ENCODE data around the gene DNMT1. TPM values are rescaled to one million over a fixed set of nuclear protein-coding genes. Genes with fewer than 3 reads are reported as not detected.

DNMT1 gene
- polyA plus RNA-seq, 3 donors: 99.0 to 106 (median 102) TPM

Other genes with a start within 250 kb of the DNMT1 start
- under 1 TPM; 0.46 to 0.68 (median 0.60) TPM for gene COL5A3, start 184.4 kb downstream of the DNMT1 start, polyA plus RNA-seq (ENCODE audit: insufficient read length in 3 of 3)
- not detected for gene RDH8, start 181.5 kb downstream of the DNMT1 start, polyA plus RNA-seq (ENCODE audit: insufficient read length in 3 of 3)
- gene SHFL, start 108.6 kb downstream of the DNMT1 start, polyA plus RNA-seq (ENCODE audit: insufficient read length in 3 of 3): 10 to 100 TPM; 19.9 to 21.5 (median 20.8) TPM
- gene ANGPTL6, start 92.3 kb downstream of the DNMT1 start, polyA plus RNA-seq (ENCODE audit: insufficient read length in 3 of 3): 1 to 10 TPM; 1.6 to 2.3 (median 2.0) TPM
- 10 to 100 TPM; 25.6 to 31.1 (median 25.8) TPM for gene PPAN, start 88.6 kb downstream of the DNMT1 start, polyA plus RNA-seq (ENCODE audit: insufficient read length in 3 of 3)
- 10 to 100 TPM in 2 of 3 donors, 1 to 10 TPM in 1; 8.9 to 11.6 (median 10.5) TPM for gene P2RY11, start 83.3 kb downstream of the DNMT1 start, polyA plus RNA-seq (ENCODE audit: insufficient read length in 3 of 3)
- 100 to 1,000 TPM; 186 to 204 (median 191) TPM for gene EIF3G, start 75.1 kb downstream of the DNMT1 start, polyA plus RNA-seq (ENCODE audit: insufficient read length in 3 of 3)
- gene S1PR2, start 36.4 kb upstream of the DNMT1 start, polyA plus RNA-seq (ENCODE audit: insufficient read length in 3 of 3): 10 to 100 TPM in 2 of 3 donors, 1 to 10 TPM in 1; 9.6 to 10.8 (median 10.2) TPM
- gene MRPL4, start 57.3 kb upstream of the DNMT1 start, polyA plus RNA-seq (ENCODE audit: insufficient read length in 3 of 3): 10 to 100 TPM; 30.8 to 34.6 (median 30.8) TPM
- 1 to 10 TPM; 5.8 to 6.5 (median 6.3) TPM for gene ICAM1, start 76.2 kb upstream of the DNMT1 start, polyA plus RNA-seq (ENCODE audit: insufficient read length in 3 of 3)
- gene ICAM4, start 92.0 kb upstream of the DNMT1 start, polyA plus RNA-seq (ENCODE audit: insufficient read length in 3 of 3): under 1 TPM in 2 of 3 donors, not detected in 1; 0.21 to 0.55 TPM
- gene ICAM5, start 95.0 kb upstream of the DNMT1 start, polyA plus RNA-seq (ENCODE audit: insufficient read length in 3 of 3): under 1 TPM; 0.08 to 0.18 (median 0.10) TPM
- gene ZGLP1, start 114.9 kb upstream of the DNMT1 start, polyA plus RNA-seq (ENCODE audit: insufficient read length in 3 of 3): 1 to 10 TPM; 2.9 to 3.9 (median 3.4) TPM
- 10 to 100 TPM; 15.4 to 19.3 (median 18.0) TPM for gene FDX2, start 121.1 kb upstream of the DNMT1 start, polyA plus RNA-seq (ENCODE audit: insufficient read length in 3 of 3)
- 10 to 100 TPM; 17.9 to 22.8 (median 22.6) TPM for gene RAVER1, start 138.6 kb upstream of the DNMT1 start, polyA plus RNA-seq (ENCODE audit: insufficient read length in 3 of 3)
- 10 to 100 TPM in 1 of 3 donors, 1 to 10 TPM in 2; 7.4 to 10.7 (median 8.4) TPM for gene ICAM3, start 144.7 kb upstream of the DNMT1 start, polyA plus RNA-seq (ENCODE audit: insufficient read length in 3 of 3)
- 100 to 1,000 TPM in 1 of 3 donors, 10 to 100 TPM in 2; 96.7 to 100 (median 97.5) TPM for gene TYK2, start 185.6 kb upstream of the DNMT1 start, polyA plus RNA-seq (ENCODE audit: insufficient read length in 3 of 3)
- gene CDC37, start 208.6 kb upstream of the DNMT1 start, polyA plus RNA-seq (ENCODE audit: insufficient read length in 3 of 3): 100 to 1,000 TPM; 141 to 150 (median 144) TPM
- gene PDE4A, start 225.6 kb upstream of the DNMT1 start, polyA plus RNA-seq (ENCODE audit: insufficient read length in 3 of 3): 1 to 10 TPM; 1.7 to 2.8 (median 2.1) TPM

Data from right renal cortex interstitium (tissue), 3 donors.